Endothelial cell of hepatic sinusoid (primary cell): ENCODE measurements around the gene PDLIM1.

Source experiments
- in situ Hi-C: cut with HindIII; loops from 2 replicates; pipeline ENCODE4 v1.10.0; 2017; ENCODE audit warnings: low sequenced_read_pairs

The PDLIM1 gene

GRCh38 chr10:95315509-95315908 lies 24.7 kb upstream of the PDLIM1 start:
- in situ Hi-C loops, result no loop called here

- in situ Hi-C loops, result no loop called here
Observed at GRCh38 chr10:95314192-95314918, 23.6 kb upstream of the PDLIM1 start.

GRCh38 chr10:95312986-95313495 lies 22.2 kb upstream of the PDLIM1 start:
- in situ Hi-C loops, result no loop called here

- in situ Hi-C loops, result no loop called here
Observed at GRCh38 chr10:95312257-95312656, 21.5 kb upstream of the PDLIM1 start.

GRCh38 chr10:95309958-95310357 lies 19.2 kb upstream of the PDLIM1 start:
- in situ Hi-C loops, result no loop called here

GRCh38 chr10:95308389-95309302 lies 17.8 kb upstream of the PDLIM1 start:
- in situ Hi-C loops, result no loop called here

GRCh38 chr10:95306851-95307250 lies 16.0 kb upstream of the PDLIM1 start:
- in situ Hi-C loops, result no loop called here

- in situ Hi-C loops, result no loop called here
Observed at GRCh38 chr10:95306318-95306650, 15.5 kb upstream of the PDLIM1 start.

- in situ Hi-C loops, result no loop called here
Observed at GRCh38 chr10:95305606-95306317, 15.0 kb upstream of the PDLIM1 start.

- in situ Hi-C loops, result loop anchor here (5.0 kb wide), 1 partner anchor 47 kb away; no protein-coding TSS in a partner anchor
Observed at GRCh38 chr10:95304976-95305375, 14.2 kb upstream of the PDLIM1 start.

- in situ Hi-C loops, result loop anchor here (5.0 kb wide), 1 partner anchor 48 kb away; no protein-coding TSS in a partner anchor
Observed at GRCh38 chr10:95304463-95304862, 13.7 kb upstream of the PDLIM1 start.

GRCh38 chr10:95303950-95304349 lies 13.1 kb upstream of the PDLIM1 start:
- in situ Hi-C loops, result loop anchor here (5.0 kb wide), 1 partner anchor 48 kb away; no protein-coding TSS in a partner anchor

GRCh38 chr10:95303535-95303934 lies 12.7 kb upstream of the PDLIM1 start:
- in situ Hi-C loops, result loop anchor here (5.0 kb wide), 1 partner anchor 49 kb away; no protein-coding TSS in a partner anchor

GRCh38 chr10:95300022-95300539 lies 9.3 kb upstream of the PDLIM1 start:
- in situ Hi-C loops, result loop anchor here (5.0 kb wide), 1 partner anchor 52 kb away; no protein-coding TSS in a partner anchor

GRCh38 chr10:95297402-95297801 lies 6.6 kb upstream of the PDLIM1 start:
- in situ Hi-C loops, result no loop called here

GRCh38 chr10:95296764-95297163 lies 6.0 kb upstream of the PDLIM1 start:
- in situ Hi-C loops, result no loop called here

- in situ Hi-C loops, result no loop called here
Observed at GRCh38 chr10:95295031-95295755, 4.4 kb upstream of the PDLIM1 start.

GRCh38 chr10:95293631-95294030 lies 2.8 kb upstream of the PDLIM1 start:
- in situ Hi-C loops, result no loop called here

- in situ Hi-C loops, result no loop called here
Observed at GRCh38 chr10:95291365-95292039, 699 bp upstream of the PDLIM1 start.
